ENCODE measurements around the gene TMEM272. TPM values are rescaled to one million over a fixed set of nuclear protein-coding genes. Genes with fewer than 3 reads are reported as not detected.

TMEM272 gene
- total RNA-seq, 1 experiment from 2014 or later = 0.17 TPM

DNA sequence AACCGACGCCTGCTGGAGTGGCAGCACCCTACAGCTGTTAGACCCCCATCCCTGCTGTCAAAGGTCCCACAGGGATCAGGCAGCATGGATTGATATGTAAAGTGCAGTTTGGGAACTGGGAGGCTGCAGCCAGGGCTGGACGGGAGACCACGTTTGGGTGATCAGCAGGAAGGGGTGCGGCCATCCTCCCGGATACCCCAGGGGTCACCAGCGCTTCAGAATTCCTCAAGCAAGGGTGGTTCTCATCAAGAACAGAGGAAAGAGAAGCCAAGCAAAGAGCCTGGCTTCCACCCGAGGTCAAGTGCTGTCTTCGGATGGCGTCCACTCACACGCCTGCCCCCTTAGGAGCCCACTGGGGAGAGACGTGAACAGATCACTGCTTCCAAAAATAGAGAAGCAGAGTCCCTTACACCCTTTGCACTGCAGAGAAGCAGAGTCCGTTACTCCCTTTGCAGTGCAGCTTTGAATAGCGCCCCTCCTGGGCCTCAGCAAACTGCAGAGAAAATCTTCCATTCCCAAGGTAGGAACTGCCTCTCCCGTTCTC lies 76.5 kb downstream of the TMEM272 start:
- BruUV-seq (replicated peaks) = no TSS peak
- Histone ChIP-seq H3K4me2 (ENCODE audit: low read length) (no peak overlapping the region), H3K27me3 (ENCODE audit: insufficient read depth, low read length) (no peaks in the 10 kb centered on the region), H3K9me3 (ENCODE audit: control insufficient read depth in 1 of 2, insufficient read depth in 1 of 2, low read depth in 1 of 2, low read length in 2 of 2) (no peaks in the 10 kb centered on the region), H3K9ac (ENCODE audit: low read length) (no peak overlapping the region), H2AFZ (ENCODE audit: low read depth, low read length, poor library complexity, severe bottlenecking) (no peak overlapping the region), H3K79me2 (ENCODE audit: insufficient read depth, low read length) (no peaks in the 10 kb centered on the region), H3K36me3 (ENCODE audit: control insufficient read depth in 1 of 2, insufficient read depth in 2 of 2, low read length in 2 of 2) (no peaks in the 10 kb centered on the region), H3K9me2 (ENCODE audit: insufficient read depth) (no peaks in the 10 kb centered on the region), H3K27ac (ENCODE audit: low read depth, low read length) (no peak overlapping the region), H3K4me1 (ENCODE audit: control insufficient read depth in 1 of 2, insufficient read depth in 2 of 2, low read length in 2 of 2) (peaks cover 5% of the 10 kb centered on the region in 2 experiments; a peak in 2 of 4 replicates), H3K4me3 (replicated peaks in 1 of 2; ENCODE audit: low read depth in 1 of 2, low read length in 2 of 2) (no peak overlapping the region), H4K20me1 (ENCODE audit: insufficient read depth) (no peaks in the 10 kb centered on the region)
- no peak for TF ChIP-seq CTCF (IDR thresholded peaks at IDR 0.05 in 2 of 3, conservative IDR thresholded peaks at IDR 0.05 in 1 of 3; ENCODE audit: borderline replicate concordance in 1 of 3, insufficient read depth in 1 of 3, low read depth in 2 of 3, low read length in 2 of 3)
- TF ChIP-seq EZH2phosphoT487 (IDR thresholded peaks at IDR 0.05; ENCODE audit: borderline replicate concordance) = no peak
- no peak for TF ChIP-seq YY1 (IDR thresholded peaks at IDR 0.05; ENCODE audit: extremely low read depth, insufficient replicate concordance, low read depth, low read length)
- no peak for TF ChIP-seq CEBPB (IDR thresholded peaks at IDR 0.05; ENCODE audit: low read depth)
- no peak for TF ChIP-seq MAX (IDR thresholded peaks at IDR 0.05)
- TF ChIP-seq, protein P1, sequence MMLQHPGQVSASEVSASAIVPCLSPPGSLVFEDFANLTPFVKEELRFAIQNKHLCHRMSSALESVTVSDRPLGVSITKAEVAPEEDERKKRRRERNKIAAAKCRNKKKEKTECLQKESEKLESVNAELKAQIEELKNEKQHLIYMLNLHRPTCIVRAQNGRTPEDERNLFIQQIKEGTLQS (IDR thresholded peaks at IDR 0.05) = no peak
- no peak for TF ChIP-seq SRF (IDR thresholded peaks at IDR 0.05; ENCODE audit: low read depth)
- no peak for TF ChIP-seq SIN3A (IDR thresholded peaks at IDR 0.05; ENCODE audit: low read depth)
- TF ChIP-seq REST (IDR thresholded peaks at IDR 0.05; ENCODE audit: low read depth) = no peak
- no peak for TF ChIP-seq SP1 (IDR thresholded peaks at IDR 0.05; ENCODE audit: low read depth)
- TF ChIP-seq JUND (IDR thresholded peaks at IDR 0.05) = no peak
- TF ChIP-seq POLR2A (IDR thresholded peaks at IDR 0.05; ENCODE audit: borderline replicate concordance, extremely low read depth, insufficient read depth, insufficient read length) = no peak
- no peak for TF ChIP-seq EZH2 (IDR thresholded peaks at IDR 0.05)
- no peak for TF ChIP-seq ELF1 (IDR thresholded peaks at IDR 0.05; ENCODE audit: borderline replicate concordance, low read depth)
- TF ChIP-seq ZNF274 (IDR thresholded peaks at IDR 0.05; ENCODE audit: low read depth, low read length) = no peak
- no peak for TF ChIP-seq TCF7L2 (IDR thresholded peaks at IDR 0.05; ENCODE audit: borderline replicate concordance, extremely low read depth, insufficient read depth, insufficient read length)
- TF ChIP-seq EGR1 (IDR thresholded peaks at IDR 0.05; ENCODE audit: low read depth) = no peak
- TF ChIP-seq FOSL1 (IDR thresholded peaks at IDR 0.05; ENCODE audit: low read depth) = no peak
- TF ChIP-seq ZBTB33 (IDR thresholded peaks at IDR 0.05; ENCODE audit: extremely low read depth, insufficient replicate concordance, low read length) = no peak
- RAD21 ChIA-PET (ENCODE audit: low non-redundant PET in 1 of 2, low total read pairs in 2 of 2, uncharacterized antibody in 2 of 2, unreplicated experiment in 2 of 2) = no interaction called here
- DNase-seq (ENCODE audit: low read depth, low spot score) (no peak), ATAC-seq (no peak)
- intact Hi-C loops (cut with micrococcal nuclease) = no loop called here
- CTCF ChIA-PET = no interaction called here
- POLR2A ChIA-PET = no interaction called here
